Retinal pigment epithelial cell (primary cell): ENCODE measurements around the gene CRIP3.
"Not testable (repeated sequence)": the region's sequence is repeated elsewhere in the genome, so short reads cannot be mapped to it uniquely, and the experiment has no call there.

Experiments used
- DNase-seq: peaks from one replicate; pipeline ENCODE4 v3.0.0-alpha.2; 2010; ENCODE audit warnings: low read depth
- H3K4me3 ChIP-seq: 2 replicates; pipeline ENCODE4 v1.5.1; 2011; ENCODE audit warnings: mild to moderate bottlenecking, low read length, control low read depth, moderate library complexity
- CTCF ChIP-seq: conservative IDR thresholded peaks from 2 replicates; pipeline ENCODE4 v1.5.1; 2011; ENCODE audit warnings: low read depth, low read length, control low read depth, inconsistent platforms

Gene CRIP3

DNA sequence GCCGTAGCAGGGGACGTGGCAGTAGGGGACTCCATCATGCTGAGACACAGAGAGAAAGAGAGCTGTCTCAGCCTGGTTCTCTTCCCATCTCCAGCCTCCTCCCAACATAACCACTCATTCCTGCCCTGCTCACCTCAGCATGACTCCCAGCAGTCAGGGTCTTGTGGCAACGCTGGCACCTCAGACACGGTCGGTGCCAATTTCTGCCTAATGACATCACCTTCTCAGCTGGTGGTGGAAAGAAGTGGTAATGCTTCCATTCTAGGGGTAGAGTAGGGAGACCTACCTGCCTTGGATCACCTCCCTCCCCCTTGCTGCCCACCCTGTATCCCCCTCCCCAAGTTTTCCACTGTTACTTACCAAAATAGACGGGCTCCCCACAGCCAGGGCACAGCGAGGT, 2.5 kb downstream of the CRIP3 start:
- no peak for DNase-seq
- no peak overlapping the region for H3K4me3 ChIP-seq
- no peak for TF ChIP-seq CTCF

GRCh38 chr6:43304882-43305281, 3.7 kb downstream of the CRIP3 start:
- no peak for TF ChIP-seq CTCF
- no peak for DNase-seq
- H3K4me3 ChIP-seq = no peak overlapping the region

- H3K4me3 ChIP-seq = no peak overlapping the region
- DNase-seq = no peak
- TF ChIP-seq CTCF = no peak
These were observed 4.3 kb downstream of the CRIP3 start for GRCh38 chr6:43304361-43304760.

GRCh38 chr6:43303751-43304331, 4.8 kb downstream of the CRIP3 start:
- no peak for DNase-seq
- no peak overlapping the region for H3K4me3 ChIP-seq
- no peak for TF ChIP-seq CTCF

DNA sequence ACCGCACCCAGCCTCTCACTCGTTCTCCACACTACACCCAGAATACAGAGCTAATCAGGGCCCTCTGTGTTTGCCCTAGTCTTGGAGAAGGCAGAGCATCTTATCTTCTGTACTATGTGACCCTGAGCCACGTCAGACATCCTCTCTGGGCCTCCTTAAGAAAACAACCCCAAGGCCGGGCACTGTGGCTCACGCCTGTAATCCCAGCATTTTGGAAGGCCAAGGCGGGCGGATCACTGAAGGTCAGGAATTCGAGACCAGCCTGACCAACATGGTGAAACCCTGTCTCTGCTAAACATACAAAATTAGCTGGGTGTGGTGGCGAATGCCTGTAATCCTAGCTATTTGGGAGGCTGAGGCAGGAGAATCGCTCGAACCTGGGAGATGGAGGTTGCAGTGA, 5.6 kb downstream of the CRIP3 start:
- not testable (repeated sequence) for H3K4me3 ChIP-seq

DNA sequence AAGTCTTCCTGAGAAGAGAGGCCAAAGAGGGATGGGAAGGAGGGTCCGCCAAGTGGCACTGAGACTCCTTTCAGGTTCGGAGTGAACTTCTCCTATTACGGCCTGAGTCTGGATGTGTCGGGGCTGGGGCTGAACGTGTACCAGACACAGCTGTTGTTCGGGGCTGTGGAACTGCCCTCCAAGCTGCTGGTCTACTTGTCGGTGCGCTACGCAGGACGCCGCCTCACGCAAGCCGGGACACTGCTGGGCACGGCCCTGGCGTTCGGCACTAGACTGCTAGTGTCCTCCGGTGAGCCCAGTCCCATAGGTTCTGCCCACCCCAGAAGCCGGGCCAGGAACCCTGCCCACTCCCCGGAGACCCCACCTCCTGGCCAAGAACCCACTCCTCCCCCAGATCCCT, 6.5 kb downstream of the CRIP3 start:
- DNase-seq = no peak
- TF ChIP-seq CTCF = no peak
- H3K4me3 ChIP-seq = no peak overlapping the region

More for the DNA sequence above, 5.6 kb downstream of the CRIP3 start:
- not testable (repeated sequence) for DNase-seq

GRCh38 chr6:43301081-43301870, 7.3 kb downstream of the CRIP3 start:
- DNase-seq = no peak
- H3K4me3 ChIP-seq = no peak overlapping the region
- no peak for TF ChIP-seq CTCF
